ENCODE results near the gene CTCFL.

- no peak for TF ChIP-seq PRDM10 (CRISPR knock-in tag; IDR thresholded peaks at IDR 0.05; ENCODE audit: low read depth)
- TF ChIP-seq MED13 (CRISPR knock-in tag; IDR thresholded peaks at IDR 0.05): no peak
- no peak for TF ChIP-seq EZH2 (conservative IDR thresholded peaks at IDR 0.05; ENCODE audit: low read depth, low read length)
- TF ChIP-seq PHF20 (CRISPR knock-in tag; IDR thresholded peaks at IDR 0.05): no peak
- no peak for TF ChIP-seq PHF8 (CRISPR knock-in tag; IDR thresholded peaks at IDR 0.05)
- no peak for TF ChIP-seq TRIM24 (CRISPR knock-in tag; IDR thresholded peaks at IDR 0.05)
- no peak for TF ChIP-seq CTCF (CRISPR knock-in tag; IDR thresholded peaks at IDR 0.05)
- no peak for TF ChIP-seq TCF7 (IDR thresholded peaks at IDR 0.05; ENCODE audit: low read depth)
- TF ChIP-seq THAP7 (CRISPR knock-in tag; IDR thresholded peaks at IDR 0.05): no peak
- TF ChIP-seq ZNF264 (CRISPR knock-in tag; IDR thresholded peaks at IDR 0.05): no peak
- TF ChIP-seq ZNF547 (CRISPR knock-in tag; IDR thresholded peaks at IDR 0.05): no peak
- no peak for TF ChIP-seq MTERF4 (CRISPR knock-in tag; IDR thresholded peaks at IDR 0.05)
Observed at GRCh38 chr20:57513199-57513598, 11.7 kb downstream of the CTCFL start.
